ENCODE measurements around the gene TM2D3. TPM values are rescaled to one million over a fixed set of nuclear protein-coding genes. Genes with fewer than 3 reads are reported as not detected.
A peak's percentile ranks its signal among the peaks of the same experiment; 100 is the strongest.

The TM2D3 gene
- total RNA-seq, 1 experiment from 2014 or later: 35.2 TPM

GRCh38 chr15:101672298-101672697 lies 20.1 kb upstream of the TM2D3 start:
- Histone ChIP-seq H3K9me3 (ENCODE audit: control insufficient read depth in 1 of 2, insufficient read depth in 1 of 2, low read depth in 1 of 2, low read length in 2 of 2) (no peaks in the 10 kb centered on the region), H4K20me1 (ENCODE audit: insufficient read depth) (no peaks in the 10 kb centered on the region), H3K4me2 (ENCODE audit: low read length) (no peak overlapping the region), H2AFZ (ENCODE audit: low read depth, low read length, poor library complexity, severe bottlenecking) (no peak overlapping the region), H3K36me3 (ENCODE audit: control insufficient read depth in 1 of 2, insufficient read depth in 2 of 2, low read length in 2 of 2) (no peaks in the 10 kb centered on the region; a peak in 1 of 4 replicates), H3K9ac (ENCODE audit: low read length) (no peak overlapping the region), H3K27ac (ENCODE audit: low read depth, low read length) (no peak overlapping the region), H3K79me2 (ENCODE audit: insufficient read depth, low read length) (no peaks in the 10 kb centered on the region), H3K9me2 (ENCODE audit: insufficient read depth) (no peaks in the 10 kb centered on the region), H3K4me3 (replicated peaks in 1 of 2; ENCODE audit: low read depth in 1 of 2, low read length in 2 of 2) (no peak overlapping the region), H3K4me1 (ENCODE audit: control insufficient read depth in 1 of 2, insufficient read depth in 2 of 2, low read length in 2 of 2) (no peaks in the 10 kb centered on the region), H3K27me3 (ENCODE audit: insufficient read depth, low read length) (no peaks in the 10 kb centered on the region)
- ATAC-seq: no peak
- ChIA-PET RAD21 (ENCODE audit: low non-redundant PET in 1 of 2, low total read pairs in 2 of 2, uncharacterized antibody in 2 of 2, unreplicated experiment in 2 of 2) (no interaction called here), CTCF (no interaction called here), POLR2A (no interaction called here)
- TF ChIP-seq ELF1 (IDR thresholded peaks at IDR 0.05; ENCODE audit: borderline replicate concordance, low read depth) (no peak), POLR2AphosphoS5 (IDR thresholded peaks at IDR 0.05; ENCODE audit: low read depth, low read length) (no peak), ZFX (IDR thresholded peaks at IDR 0.05) (no peak), YY1 (IDR thresholded peaks at IDR 0.05; ENCODE audit: extremely low read depth, insufficient replicate concordance, low read depth, low read length) (no peak), SIN3A (IDR thresholded peaks at IDR 0.05; ENCODE audit: low read depth) (no peak), ATF3 (IDR thresholded peaks at IDR 0.05) (no peak), CTCF (IDR thresholded peaks at IDR 0.05 in 2 of 3, conservative IDR thresholded peaks at IDR 0.05 in 1 of 3; ENCODE audit: borderline replicate concordance in 1 of 3, insufficient read depth in 1 of 3, low read depth in 2 of 3, low read length in 2 of 3) (peak in 1 of 3 experiments; percentile 16; a peak in 1 of 6 replicates), JUND (IDR thresholded peaks at IDR 0.05) (no peak)
- intact Hi-C loops (cut with micrococcal nuclease): no loop called here
- BruUV-seq (replicated peaks): no TSS peak
- DNase-seq (ENCODE audit: low read depth, low spot score): no peak

GRCh38 chr15:101669744-101670143 lies 17.6 kb upstream of the TM2D3 start:
- Histone ChIP-seq H3K79me2 (ENCODE audit: insufficient read depth, low read length) (no peaks in the 10 kb centered on the region), H3K4me1 (ENCODE audit: control insufficient read depth in 1 of 2, insufficient read depth in 2 of 2, low read length in 2 of 2) (no peaks in the 10 kb centered on the region), H3K27me3 (ENCODE audit: insufficient read depth, low read length) (no peaks in the 10 kb centered on the region), H2AFZ (ENCODE audit: low read depth, low read length, poor library complexity, severe bottlenecking) (no peak overlapping the region), H3K9ac (ENCODE audit: low read length) (no peak overlapping the region), H3K4me2 (ENCODE audit: low read length) (no peak overlapping the region), H3K9me3 (ENCODE audit: control insufficient read depth in 1 of 2, insufficient read depth in 1 of 2, low read depth in 1 of 2, low read length in 2 of 2) (no peaks in the 10 kb centered on the region), H3K9me2 (ENCODE audit: insufficient read depth) (no peaks in the 10 kb centered on the region), H3K36me3 (ENCODE audit: control insufficient read depth in 1 of 2, insufficient read depth in 2 of 2, low read length in 2 of 2) (no peaks in the 10 kb centered on the region; a peak in 1 of 4 replicates), H3K27ac (ENCODE audit: low read depth, low read length) (no peak overlapping the region), H4K20me1 (ENCODE audit: insufficient read depth) (no peaks in the 10 kb centered on the region), H3K4me3 (replicated peaks in 1 of 2; ENCODE audit: low read depth in 1 of 2, low read length in 2 of 2) (no peak overlapping the region)
- ChIA-PET CTCF (no interaction called here), POLR2A (no interaction called here), RAD21 (ENCODE audit: low non-redundant PET in 1 of 2, low total read pairs in 2 of 2, uncharacterized antibody in 2 of 2, unreplicated experiment in 2 of 2) (no interaction called here)
- BruUV-seq (replicated peaks): no TSS peak
- ATAC-seq (no peak), DNase-seq (ENCODE audit: low read depth, low spot score) (no peak)
- intact Hi-C loops (cut with micrococcal nuclease): no loop called here
- TF ChIP-seq POLR2A (IDR thresholded peaks at IDR 0.05; ENCODE audit: borderline replicate concordance, extremely low read depth, insufficient read depth, insufficient read length) (no peak), EZH2 (IDR thresholded peaks at IDR 0.05) (no peak), TCF7L2 (IDR thresholded peaks at IDR 0.05; ENCODE audit: borderline replicate concordance, extremely low read depth, insufficient read depth, insufficient read length) (no peak), MAX (IDR thresholded peaks at IDR 0.05) (no peak), ZBTB33 (IDR thresholded peaks at IDR 0.05; ENCODE audit: extremely low read depth, insufficient replicate concordance, low read length) (no peak), CTCF (IDR thresholded peaks at IDR 0.05 in 2 of 3, conservative IDR thresholded peaks at IDR 0.05 in 1 of 3; ENCODE audit: borderline replicate concordance in 1 of 3, insufficient read depth in 1 of 3, low read depth in 2 of 3, low read length in 2 of 3) (no peak), CBX3 (IDR thresholded peaks at IDR 0.05; ENCODE audit: low read depth) (no peak), SIN3A (IDR thresholded peaks at IDR 0.05; ENCODE audit: low read depth) (no peak)

Measured in HCT116 (cell line).